GM19467 (cell line): ENCODE results near the gene RIMS4.

Source experiments
- ATAC-seq: cut with Tn5 transposase; IDR thresholded peaks from one replicate; pipeline ENCODE4 v1.9.1; 2021; ENCODE audit warnings: mild to moderate bottlenecking, moderate library complexity; ENCODE audit not compliant: unreplicated experiment

Gene RIMS4

DNA sequence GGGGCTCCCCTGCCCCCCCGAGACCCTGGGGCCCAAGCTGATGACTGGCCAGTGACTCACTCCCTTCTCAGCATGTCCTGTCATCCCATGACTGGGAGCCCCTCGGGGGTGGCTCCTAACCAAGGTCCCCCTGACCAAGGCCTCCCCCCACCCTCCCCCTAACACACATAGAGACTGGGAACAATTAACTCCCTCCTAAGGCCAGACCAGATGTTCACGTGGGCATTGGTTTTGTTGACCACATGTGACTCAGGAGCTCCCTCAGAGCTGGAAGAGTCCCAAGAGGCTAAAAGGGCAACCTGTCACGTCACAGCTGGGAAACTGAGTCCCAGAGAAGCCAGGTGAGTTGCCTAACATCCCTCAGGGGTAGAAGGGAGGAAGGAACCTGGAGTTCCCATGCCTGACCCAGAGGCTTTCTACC, 105.8 kb downstream of the RIMS4 start:
- ATAC-seq = no peak

DNA sequence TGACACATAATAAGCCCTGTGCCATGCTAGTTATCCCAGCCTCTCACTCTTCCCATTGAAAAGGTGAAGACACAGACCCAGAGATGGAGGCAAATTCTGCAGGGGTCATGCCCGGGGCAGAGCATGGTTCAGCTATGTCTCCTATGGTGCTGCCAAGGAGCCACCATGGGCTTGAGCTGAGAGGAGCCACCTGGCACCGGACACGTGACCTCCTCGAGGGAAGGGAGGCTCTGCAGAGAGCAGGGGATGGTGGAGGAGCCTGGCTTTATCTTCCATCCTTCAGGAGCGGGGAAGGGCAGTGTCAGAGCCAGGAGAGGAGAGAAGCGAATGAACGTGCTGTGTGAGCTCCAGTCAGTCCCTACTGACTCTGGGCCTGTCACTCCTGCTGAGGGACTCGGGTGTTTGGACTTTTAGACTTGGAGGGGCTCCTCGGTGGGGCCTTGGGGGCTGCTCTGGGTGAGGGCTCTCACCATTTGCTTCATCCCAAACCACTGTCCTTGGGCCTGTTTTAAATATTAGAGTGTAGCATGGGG, 106.3 kb downstream of the RIMS4 start:
- no peak for ATAC-seq

DNA sequence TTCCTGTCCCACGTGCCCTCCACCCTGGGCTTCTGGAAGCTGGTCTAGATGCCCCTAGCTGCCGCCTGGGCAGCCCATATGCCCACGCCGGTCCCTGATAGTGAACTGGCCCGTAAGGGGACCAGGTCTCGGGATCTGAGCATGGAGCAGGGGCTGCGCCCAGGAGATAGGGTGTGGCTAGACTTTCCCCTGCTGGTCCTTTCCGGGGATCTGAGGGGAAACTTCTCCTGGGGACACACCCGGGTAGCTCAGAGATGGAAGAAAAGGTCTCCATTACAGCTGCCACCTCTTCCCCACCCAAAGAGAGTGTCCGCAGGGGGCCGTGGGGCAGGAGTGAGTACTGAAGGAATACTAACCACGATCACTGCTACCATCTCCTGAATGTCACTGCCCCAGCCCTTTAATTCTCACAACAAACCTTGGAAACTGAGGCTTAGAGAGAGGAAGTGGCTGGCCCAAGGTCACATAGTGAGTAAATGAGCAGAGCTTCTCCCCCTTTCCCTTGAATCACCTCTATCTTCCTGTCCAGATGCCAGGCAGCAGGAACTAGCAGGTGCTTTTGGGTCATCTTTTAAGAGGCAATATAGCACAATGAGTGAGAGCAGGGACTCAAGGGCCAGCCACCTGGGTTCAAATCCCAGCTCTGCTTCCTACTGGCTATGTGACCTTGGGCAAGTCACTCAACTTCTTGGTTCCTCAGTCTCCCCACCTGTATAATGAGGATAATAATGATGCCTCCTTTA, 107.0 kb downstream of the RIMS4 start:
- no peak for ATAC-seq

DNA sequence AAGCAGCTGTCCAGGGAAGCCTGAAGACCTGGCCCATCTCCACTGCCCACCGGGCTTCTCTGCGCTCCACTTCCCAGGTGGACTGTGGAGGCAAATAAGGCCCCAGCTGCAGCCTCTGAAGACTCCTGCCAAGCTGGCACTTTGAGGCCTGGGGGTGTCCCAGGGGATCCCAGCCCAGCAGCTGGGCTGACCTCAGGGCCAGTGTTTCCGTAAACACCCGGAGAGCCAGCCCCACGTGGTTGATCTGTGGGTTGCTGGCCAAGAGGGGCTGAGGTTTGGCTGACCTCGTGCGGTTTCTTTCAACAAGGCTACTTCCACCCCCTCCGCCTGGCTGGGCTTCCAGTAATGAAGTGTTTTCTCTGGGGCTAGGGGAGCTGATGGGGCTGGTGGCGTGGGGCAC, 107.6 kb downstream of the RIMS4 start:
- ATAC-seq = no peak

DNA sequence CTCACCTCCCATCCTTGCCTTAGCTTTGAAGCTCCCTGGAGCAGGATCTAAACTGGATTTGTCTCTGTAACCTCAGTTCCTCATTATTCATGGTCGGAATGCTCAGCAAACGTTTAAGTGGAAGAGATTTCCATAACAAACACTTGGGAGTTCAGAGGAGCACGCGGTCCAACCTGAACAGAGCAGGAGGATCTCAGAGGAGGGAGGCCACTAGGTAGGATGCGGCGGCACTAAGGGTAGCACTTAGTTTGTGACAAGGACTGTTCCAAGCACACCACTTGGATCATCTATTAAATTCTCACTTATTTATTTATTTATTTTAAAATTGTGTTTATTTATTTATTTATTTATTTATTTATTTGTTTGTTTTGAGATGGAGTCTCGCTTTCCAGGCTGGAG, 108.5 kb downstream of the RIMS4 start:
- ATAC-seq = no peak
